NCI-H2107 treated with DMSO at 0.1 percent for 48 hours (cell line): ENCODE measurements around the gene INPP4A.
"Not testable (repeated sequence)": the region's sequence is repeated elsewhere in the genome, so short reads cannot be mapped to it uniquely, and the experiment has no call there.

Source experiments
- DNase-seq: peaks from one replicate; lab custom pipeline; 2025; ENCODE audit not compliant: unreplicated experiment; lab: John Stamatoyannopoulos, UW

The INPP4A gene

DNA sequence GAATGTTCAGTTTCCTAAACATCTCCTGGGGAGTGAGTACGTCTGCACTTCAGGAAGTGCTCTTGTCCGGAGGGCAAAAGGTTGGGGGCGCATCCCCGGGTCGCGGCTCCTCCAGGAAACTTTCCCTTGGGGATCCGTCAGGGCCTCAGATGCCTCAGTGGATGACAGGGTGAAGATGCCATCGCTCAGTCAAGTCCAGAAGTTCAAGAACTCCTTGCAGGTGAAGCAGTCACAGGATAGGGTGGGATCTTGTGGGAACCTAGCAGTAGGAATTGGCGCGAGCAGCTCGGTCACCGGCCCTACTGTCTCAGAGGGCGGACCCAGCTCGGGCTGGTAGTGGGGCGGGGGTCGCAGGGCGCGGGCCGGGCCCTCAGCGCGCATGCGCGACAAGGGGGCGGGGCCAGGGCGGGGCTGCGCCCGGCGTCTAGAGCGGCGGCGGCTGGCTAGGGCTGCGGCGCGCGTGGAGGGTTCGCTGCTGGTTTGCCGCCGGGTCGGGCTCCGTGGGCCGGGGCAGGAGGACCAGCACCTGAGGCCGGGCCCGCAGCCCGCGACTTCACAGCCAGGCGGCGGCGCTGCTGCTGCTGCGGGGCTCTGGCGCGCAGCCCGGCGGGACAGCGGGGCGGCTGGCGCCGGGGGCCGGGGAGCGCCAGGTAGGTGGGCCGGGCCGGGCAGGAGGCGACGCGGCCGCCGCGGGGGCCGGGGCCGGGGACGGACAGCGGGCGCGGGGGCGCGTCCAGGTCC, at the start of gene INPP4A:
Gene INPP4A (plus strand): TSS at position 423 of the 741 bp plus-strand sequence. CDS start 75,191 bp downstream, outside the sequence.
- no peak for DNase-seq

DNA sequence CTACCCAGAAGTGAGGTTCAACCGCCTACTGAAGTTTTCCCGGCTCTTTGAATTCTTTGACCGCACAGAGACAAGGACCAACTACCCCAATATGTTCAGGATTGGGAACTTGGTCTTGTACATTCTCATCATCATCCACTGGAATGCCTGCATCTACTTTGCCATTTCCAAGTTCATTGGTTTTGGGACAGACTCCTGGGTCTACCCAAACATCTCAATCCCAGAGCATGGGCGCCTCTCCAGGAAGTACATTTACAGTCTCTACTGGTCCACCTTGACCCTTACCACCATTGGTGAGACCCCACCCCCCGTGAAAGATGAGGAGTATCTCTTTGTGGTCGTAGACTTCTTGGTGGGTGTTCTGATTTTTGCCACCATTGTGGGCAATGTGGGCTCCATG, 48.7 kb upstream of the INPP4A start:
- no peak for DNase-seq

DNA sequence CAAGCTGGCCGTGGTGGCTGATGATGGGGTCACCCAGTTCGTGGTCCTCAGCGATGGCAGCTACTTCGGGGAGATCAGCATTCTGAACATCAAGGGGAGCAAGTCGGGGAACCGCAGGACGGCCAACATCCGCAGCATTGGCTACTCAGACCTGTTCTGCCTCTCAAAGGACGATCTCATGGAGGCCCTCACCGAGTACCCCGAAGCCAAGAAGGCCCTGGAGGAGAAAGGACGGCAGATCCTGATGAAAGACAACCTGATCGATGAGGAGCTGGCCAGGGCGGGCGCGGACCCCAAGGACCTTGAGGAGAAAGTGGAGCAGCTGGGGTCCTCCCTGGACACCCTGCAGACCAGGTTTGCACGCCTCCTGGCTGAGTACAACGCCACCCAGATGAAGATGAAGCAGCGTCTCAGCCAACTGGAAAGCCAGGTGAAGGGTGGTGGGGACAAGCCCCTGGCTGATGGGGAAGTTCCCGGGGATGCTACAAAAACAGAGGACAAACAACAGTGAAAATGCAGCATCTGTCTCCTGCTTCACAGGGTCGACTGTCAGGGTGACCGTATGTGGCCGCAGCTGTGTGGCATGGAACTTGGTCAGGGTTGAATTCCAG, 47.8 kb upstream of the INPP4A start:
- no peak for DNase-seq

DNA sequence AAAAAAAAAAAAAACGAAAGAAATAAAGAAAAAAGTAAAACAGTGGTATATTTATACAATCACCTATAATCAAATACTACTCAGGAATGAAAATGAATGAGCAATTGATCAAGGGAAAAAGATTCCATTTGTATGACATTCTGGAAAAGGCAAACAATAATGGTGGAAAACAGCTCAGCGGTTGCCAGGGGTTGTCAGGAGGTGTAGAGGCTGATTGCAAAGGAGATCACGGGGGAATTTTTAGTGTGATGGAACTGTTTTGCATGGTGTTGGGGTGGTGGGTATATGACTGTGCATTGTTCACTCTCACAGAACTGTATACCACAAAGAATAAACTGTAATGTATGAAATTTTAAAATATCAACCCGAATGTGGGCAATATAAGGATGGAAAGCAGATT, 45.5 kb upstream of the INPP4A start:
- no peak for DNase-seq

DNA sequence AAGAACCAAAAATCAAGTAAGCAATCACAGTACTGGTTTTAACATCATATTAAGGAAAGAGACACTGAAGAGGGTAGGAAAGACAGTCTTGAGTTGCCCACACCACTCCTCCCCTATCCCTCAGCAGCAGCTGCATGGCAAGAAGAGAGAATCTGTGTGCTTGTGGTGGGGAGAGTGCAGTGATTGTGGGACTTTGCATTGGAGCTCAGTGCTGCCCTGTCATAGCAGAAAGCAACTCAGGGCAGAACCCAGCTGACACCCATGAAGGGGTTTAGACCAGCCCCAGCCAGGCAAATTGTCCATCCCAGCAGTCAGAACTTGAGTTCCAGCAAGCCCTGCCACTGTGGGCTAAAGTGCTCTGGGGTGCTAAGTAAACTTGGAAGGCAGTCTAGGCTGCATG, 40.8 kb upstream of the INPP4A start:
- DNase-seq, result no peak

DNA sequence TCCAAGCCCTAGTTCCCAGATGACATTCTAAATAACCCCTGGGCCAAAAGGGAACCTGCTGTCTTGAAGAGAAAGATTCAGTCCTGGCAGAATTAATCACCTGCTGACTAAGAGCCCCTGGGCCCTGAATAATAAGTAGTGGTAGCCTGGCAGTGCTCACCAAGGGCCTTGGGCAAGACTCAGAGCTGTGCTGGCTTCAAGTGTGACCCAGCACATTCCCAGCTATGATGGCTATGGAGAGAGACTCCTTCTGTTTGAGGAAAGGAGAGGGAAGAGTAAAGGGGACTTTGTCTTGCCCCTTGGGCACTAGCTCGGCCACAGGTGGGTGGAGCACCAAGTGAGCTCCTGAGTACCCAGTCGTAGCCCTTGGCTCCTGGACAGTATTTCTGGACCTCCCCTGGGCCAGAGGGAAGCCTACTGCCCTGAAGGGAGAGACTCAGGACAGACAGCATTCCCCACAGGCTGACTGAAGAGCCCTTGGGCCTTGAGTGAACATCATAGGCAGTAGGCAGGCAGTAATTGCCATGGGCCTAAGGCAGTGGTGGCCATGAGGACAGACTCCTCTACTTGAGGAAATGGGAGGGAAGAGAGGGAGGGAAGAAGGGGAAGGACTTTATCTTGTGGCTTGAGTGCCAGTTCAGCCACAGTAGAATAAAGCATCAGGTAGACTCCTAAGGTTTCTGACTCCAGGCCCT, 40.0 kb upstream of the INPP4A start:
- DNase-seq, result no peak

DNA sequence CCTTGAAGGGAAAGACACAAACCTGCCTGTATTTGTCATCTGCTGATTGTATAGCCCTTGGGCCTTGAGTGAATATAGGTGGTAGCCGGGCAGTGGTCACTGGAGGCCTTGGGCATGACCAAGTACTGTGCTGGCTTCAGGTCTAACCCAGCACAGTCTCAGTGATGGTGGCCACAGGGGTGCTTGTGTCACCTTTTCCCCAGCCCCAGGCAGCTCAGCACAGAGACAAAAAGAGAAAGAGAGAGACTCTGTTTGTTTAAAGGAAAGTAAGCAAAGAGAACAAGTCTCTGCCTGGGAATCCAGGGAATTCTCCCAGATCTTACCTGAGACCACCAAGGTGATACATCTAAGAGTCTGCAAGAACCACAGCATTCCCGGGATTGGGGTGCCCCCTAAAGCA, 39.4 kb upstream of the INPP4A start:
- no peak for DNase-seq

DNA sequence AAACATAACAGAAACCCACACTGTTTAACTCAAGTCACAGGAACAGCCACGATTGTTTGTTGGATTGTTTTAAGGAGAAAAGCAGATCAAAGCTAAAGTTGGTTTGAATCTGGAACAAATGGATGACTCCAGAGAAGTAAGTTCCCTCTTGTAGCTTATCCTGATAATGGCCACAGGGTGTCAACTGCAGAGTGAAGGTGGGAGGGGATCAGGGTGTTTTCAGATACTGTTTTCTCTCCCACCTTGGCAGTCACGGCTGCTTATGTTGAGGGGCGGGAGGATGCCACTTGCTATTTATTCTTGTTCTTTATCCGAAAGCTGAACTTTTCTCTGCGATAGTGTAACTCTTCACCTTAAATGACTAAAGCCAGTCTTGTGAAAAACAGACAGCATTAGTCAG, 36.5 kb upstream of the INPP4A start:
- no peak for DNase-seq

DNA sequence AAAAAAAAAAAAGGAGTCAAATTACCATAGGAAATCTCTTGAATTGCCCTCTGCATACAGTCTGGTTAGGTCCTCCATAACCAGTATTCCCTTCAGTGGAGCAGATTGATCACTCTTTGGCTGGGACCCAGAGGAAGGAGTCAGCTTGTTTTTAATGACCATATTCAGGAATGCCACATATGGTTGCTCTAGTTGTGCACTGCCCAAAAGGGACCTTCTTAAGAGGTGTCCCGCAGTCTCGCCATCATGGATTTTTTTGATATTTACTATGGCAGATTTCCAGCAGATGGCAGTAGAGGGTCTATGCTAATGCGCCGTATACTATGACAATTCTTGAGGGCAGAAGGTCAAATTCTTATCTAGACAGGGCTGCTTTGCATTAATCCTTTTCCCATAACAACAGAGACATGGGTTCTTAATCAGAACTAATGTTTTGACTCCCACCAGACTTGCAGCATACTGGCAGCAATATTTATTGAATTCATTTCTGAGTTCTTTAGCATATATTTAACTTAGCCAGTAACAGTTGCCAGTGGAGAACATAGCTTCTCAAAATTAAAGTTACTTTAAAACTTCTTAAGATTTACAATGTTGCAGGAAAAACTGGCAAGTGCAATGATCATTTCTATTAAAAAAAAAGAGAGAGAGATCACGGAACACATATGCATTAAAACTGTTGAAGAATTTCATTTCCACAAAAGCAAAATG, 31.8 kb upstream of the INPP4A start:
- DNase-seq, result peak; percentile 50

DNA sequence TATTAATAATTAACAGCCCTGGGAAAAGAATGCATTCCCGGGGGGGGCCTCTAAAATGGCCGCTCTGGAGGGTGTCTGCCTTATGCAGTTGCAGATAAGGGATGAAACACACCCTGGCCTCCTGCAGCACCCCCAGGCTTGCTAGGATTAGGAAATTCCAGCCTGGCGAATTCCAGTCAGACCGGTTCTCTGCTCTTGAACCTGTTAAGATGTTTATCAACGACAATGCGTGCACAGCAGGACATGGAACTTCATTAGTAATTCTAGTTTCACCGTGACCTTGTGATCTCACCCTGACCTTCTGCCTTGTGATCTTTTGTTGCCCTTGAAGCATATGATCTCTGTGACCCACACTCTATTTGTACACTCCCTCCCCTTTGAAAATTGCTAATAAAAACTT, 30.4 kb upstream of the INPP4A start:
- not testable (repeated sequence) for DNase-seq

DNA sequence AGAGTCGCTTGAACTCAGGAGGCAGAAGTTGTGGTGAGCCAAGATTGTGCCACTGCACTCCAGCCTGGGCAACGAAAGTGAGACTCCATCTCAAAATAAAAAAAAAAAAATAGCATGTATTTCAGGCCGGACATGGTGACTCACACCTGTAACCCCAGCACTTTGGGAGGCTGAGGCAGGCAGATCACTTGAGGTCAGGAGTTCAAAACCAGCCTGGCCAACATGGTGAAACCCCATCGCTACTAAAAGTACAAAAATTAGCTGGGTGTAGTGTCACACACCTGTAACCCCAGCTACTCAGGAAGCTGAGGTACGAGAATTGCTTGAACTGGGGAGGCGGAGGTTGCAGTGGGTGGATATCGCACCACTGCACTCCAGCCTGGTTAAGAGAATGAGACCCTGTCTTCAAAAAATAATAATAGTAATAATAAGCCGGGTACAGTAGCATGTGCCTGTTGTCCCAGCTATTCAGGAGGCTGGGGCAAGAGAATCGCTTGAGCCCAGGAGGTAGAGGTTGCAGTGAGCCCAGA, 28.9 kb upstream of the INPP4A start:
- DNase-seq, result not testable (repeated sequence)

DNA sequence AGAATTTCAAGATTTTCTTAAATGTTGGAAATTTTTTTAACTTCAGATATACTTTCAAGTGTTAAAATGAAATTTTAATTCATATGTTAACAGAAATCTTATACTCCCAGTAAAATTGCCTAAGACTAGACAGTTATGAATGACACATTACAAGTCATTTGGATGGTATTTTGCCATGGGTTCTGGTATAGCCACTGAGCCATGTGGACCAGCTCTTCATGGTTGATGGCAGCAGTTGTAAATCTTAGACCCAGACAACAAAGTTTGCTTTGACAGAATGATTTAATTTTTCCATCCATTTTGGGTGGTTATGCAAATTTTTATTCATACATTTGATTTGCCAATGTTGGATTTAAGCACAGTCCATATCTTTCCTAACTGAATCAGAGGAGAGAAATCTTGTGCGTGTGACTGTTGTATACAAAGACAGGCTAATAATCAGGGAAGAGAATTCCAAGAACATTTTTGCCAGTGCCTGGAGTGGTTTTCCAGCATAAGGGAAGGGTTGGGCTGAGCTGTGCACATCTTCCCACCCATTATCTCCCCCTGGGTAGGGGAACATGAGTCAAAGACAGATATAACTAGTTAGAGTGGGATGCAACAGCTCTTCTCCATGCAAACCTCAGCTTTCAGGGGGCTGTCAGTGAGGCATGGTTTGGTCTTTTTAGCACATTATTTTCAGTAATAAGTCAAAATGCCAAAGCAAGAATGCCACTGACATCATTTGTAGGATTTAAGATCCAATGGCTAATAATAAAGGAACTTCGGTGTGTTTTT, 28.1 kb upstream of the INPP4A start:
- DNase-seq, result no peak

DNA sequence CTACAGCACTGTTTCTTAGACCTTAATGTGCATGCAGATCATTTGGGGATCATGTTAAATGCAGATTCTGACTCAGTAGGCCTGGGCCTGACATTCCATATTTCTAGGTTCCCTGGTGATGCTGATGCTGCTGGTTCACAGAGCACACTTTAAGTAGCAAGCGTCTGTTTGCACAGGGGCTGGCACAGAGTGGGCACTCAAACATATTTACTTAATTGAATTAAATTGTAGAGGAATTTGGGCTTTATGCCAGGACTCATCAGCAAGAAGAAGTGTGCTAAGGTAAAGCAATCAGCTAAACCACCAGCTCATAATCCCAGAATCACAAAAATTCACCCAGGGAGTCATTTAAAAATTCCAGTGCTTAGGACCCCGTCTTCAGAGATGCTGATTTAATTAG, 25.1 kb upstream of the INPP4A start:
- no peak for DNase-seq

DNA sequence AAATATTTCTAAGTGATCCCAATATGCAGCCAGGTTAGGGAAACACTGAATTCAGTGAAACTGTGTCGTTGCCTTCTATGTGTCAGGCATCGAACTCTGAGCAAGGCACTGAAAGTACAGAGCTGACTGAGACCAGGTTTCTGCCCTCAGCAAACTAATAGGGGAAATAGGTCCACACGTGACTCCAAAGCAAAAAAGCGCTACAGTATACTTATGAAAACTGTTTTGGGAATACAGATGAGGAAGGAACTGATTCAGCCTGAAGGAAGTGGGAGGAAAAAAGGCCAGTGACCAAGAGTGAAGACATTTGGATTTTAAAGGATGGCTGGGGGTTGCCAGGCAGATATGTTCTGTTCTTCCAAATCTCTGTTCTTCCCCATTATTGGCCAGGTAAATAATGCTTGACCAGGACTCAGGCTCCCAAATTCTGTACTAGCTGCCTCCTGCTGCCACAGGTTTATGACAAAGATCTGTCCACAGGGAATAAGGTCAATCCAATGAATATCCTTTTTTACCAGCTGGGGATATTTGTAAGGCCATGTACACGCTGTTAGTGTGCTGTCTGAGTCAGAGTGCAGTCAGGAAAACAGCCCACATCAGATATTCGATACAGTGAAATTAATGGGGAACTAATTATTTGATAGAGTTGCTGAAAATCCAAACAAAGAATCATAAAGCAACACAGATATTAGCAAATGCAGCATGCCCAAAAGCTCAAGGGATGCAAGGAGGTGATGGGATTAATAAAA, 24.5 kb upstream of the INPP4A start:
- no peak for DNase-seq

DNA sequence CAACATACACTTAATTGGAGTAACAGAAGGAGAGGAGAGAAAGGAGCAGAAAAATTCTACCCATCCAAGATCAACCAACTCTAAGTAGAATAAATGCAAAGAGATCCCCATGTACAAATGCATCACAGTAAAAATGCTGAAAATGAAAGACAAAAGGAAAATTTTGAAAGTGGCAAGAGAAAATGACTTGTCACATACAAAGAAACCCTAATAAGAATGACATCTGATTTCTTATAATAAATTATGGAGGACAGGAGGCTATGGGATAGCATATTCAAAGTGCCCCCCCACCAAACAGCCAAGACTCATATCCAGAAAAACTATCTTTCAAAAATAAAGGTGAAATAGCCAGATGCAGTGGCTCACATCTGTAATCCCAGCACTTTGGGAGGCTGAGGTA, 22.2 kb upstream of the INPP4A start:
- DNase-seq, result no peak

DNA sequence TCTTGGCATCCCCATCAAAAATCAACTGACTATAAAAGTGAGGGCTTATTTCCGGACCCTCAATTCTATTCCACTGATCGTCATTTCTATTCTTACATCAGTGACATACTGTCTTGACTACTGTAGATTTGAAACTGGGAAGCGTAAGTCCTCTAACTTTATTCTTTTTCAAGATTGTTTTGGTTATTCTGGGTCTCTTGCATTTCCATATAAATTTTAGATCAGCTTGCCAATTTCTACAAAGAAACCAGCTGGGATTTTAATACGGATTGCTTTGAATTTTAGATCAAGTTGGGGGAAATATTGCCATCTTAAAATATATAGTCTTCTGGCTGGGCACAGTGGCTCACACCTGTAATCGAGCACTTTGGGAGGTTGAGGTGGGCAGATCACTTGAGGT, 17.9 kb upstream of the INPP4A start:
- no peak for DNase-seq

DNA sequence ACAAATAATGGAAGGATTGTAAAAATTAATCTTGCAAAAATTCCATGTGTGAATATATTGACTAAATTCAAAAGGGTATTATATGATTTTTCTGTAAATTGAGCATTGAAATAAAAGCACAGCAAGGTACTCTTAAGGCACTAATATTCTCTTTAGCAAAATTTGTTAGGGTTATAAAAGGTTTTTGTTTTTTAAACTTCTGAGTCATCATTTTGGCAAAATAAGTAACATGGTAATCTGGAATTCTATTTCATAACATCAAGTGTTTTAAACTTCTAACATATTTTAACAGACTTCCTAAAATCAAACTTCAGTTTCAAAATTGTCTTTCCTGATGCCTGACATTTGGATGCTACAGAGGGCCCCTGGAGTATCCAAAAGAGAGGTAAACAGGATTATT, 12.5 kb upstream of the INPP4A start:
- DNase-seq, result no peak

DNA sequence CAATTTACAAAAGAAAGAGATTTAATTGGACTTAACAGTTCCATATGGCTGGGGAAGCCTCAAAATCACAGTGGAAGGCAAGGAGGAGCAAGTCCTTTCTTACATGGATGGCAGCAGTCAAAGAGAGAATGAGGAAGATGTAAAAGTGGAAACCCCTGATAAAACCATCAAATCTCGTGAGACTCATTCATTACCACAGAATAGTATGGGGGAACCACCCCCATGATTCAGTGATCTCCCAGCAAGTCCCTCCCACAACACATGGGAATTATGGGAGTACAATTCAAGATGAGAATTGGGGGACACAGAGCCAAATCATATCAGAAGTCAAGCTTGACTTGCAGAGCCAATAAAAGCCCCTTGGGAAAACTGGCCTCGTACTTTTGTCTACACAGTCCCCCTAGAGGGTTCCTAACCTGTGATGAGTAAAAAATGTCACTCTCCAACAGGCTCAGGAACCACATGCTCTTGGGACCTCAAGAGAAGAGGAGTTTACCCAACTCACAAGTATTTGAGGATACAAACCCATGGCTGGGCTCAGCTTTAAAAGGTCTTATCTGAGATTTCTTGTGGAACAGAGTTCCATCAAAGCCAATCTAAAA, 11.2 kb upstream of the INPP4A start:
- DNase-seq, result no peak

DNA sequence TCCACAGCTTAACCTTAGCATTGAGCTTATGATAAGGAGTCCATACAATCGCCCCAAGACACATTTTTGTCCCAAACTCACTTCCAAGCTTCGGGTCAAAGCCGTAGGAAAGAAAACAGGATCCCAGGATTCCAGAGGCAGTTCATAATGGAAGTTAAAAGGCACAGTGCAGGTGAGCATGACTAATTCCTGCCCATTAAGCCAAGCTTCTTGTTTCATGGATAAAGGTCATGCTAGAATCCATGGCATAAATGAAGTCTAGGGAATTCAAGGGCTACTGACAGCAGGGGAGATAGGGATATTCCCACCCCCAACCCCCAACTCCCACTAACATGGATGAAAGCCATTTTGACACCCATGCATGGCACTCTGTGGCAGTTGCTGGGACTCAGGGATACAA, 10.2 kb upstream of the INPP4A start:
- no peak for DNase-seq

DNA sequence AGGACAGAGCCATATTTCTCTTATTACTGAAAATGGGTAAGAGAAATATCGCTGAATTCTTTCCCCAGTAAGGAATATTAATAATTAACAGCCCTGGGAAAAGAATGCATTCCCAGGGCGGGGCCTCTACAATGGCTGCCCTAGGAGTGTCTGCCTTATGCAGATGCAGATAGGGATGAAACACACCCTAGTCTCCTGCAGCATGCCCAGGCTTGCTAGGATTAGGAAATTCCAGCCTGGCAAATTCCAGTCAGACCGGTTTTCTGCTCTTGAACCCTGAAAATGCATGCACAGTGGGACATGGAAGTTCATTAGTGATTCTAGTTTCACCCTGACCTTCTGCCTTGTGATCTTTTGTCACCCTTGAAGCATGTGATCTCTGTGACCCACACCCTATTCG, 9.0 kb upstream of the INPP4A start:
- not testable (repeated sequence) for DNase-seq
